A673 (cell line): ENCODE measurements around the gene GALNTL6.

Source experiments
- EZH2 ChIP-seq: fragments of 200-600 bp; sonication (generic); IDR thresholded peaks from 2 replicates; pipeline ENCODE4 v1.6.1; 2017; ENCODE audit warnings: borderline replicate concordance, low read depth, mild to moderate bottlenecking, mixed read lengths, antibody characterized with exemption, low read length; ENCODE audit not compliant: poor library complexity, severe bottlenecking
- TF ChIP-seq, protein P1 (sequence below): fragments of 300-800, 200-600 bp; sonication (generic); conservative IDR thresholded peaks from 2 replicates; pipeline ENCODE4 v1.5.1; 2017; ENCODE audit warnings: low read depth, mild to moderate bottlenecking, antibody characterized with exemption, low read length, moderate library complexity, mixed read lengths

DNA sequence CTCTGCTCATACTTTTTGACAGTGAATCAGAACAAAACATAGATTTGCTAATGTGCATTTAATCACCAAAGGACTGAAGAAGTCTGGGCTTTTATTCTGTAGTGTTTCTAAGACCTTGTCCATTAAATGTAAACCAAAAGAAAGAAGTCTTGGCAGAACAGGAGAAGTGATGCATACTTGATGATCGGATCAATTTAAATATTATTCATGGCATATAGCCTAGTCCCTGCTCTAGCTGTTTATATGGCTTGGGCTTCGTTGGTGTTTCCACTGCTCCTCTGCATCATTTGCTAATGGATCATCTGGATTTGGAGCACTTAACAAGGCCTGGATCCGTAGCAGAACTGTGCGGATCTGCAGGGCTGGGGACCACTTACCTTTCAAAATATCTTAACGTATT lies 566.6 kb downstream of the GALNTL6 start:
- no peak for TF ChIP-seq EZH2
- TF ChIP-seq, protein P1, sequence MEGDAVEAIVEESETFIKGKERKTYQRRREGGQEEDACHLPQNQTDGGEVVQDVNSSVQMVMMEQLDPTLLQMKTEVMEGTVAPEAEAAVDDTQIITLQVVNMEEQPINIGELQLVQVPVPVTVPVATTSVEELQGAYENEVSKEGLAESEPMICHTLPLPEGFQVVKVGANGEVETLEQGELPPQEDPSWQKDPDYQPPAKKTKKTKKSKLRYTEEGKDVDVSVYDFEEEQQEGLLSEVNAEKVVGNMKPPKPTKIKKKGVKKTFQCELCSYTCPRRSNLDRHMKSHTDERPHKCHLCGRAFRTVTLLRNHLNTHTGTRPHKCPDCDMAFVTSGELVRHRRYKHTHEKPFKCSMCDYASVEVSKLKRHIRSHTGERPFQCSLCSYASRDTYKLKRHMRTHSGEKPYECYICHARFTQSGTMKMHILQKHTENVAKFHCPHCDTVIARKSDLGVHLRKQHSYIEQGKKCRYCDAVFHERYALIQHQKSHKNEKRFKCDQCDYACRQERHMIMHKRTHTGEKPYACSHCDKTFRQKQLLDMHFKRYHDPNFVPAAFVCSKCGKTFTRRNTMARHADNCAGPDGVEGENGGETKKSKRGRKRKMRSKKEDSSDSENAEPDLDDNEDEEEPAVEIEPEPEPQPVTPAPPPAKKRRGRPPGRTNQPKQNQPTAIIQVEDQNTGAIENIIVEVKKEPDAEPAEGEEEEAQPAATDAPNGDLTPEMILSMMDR: no peak
